NB4 (cell line): ENCODE data around the gene HK3.

Experiments used
- POLR2A ChIP-seq: IDR thresholded peaks from 2 replicates; pipeline ENCODE4 v1.6.1; 2011; ENCODE audit warnings: mild to moderate bottlenecking; ENCODE audit not compliant: insufficient read length; ENCODE audit errors: extremely low read depth
- TF ChIP-seq, protein P1 (sequence below): IDR thresholded peaks from one replicate; pipeline ENCODE4 v1.5.1; 2012; ENCODE audit warnings: low read depth, low read length

DNA sequence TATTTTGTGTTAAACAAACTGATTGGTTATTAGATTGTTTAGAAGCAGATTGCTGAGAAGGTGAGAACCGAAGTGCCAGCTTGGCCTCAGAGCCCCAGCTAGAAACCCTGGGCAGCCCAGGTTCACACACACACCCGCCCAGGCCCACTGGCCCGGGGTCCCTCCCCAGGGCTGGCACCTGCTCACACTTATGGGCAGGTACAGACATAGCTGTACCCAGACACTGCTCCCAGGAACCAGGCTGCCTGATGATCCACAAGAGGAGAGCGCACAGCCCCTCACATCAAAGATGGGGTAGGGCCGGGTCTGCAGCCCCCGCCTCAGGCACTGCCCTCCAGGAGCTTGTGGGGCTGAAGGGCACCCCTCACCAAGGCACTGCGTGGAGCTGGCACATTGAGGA is 33.2 kb downstream of the HK3 start:
- TF ChIP-seq, protein P1, sequence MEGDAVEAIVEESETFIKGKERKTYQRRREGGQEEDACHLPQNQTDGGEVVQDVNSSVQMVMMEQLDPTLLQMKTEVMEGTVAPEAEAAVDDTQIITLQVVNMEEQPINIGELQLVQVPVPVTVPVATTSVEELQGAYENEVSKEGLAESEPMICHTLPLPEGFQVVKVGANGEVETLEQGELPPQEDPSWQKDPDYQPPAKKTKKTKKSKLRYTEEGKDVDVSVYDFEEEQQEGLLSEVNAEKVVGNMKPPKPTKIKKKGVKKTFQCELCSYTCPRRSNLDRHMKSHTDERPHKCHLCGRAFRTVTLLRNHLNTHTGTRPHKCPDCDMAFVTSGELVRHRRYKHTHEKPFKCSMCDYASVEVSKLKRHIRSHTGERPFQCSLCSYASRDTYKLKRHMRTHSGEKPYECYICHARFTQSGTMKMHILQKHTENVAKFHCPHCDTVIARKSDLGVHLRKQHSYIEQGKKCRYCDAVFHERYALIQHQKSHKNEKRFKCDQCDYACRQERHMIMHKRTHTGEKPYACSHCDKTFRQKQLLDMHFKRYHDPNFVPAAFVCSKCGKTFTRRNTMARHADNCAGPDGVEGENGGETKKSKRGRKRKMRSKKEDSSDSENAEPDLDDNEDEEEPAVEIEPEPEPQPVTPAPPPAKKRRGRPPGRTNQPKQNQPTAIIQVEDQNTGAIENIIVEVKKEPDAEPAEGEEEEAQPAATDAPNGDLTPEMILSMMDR: no peak
- no peak for TF ChIP-seq POLR2A
